ENCODE data around the gene SLC25A13. TPM values are rescaled to one million over a fixed set of nuclear protein-coding genes. Genes with fewer than 3 reads are reported as not detected.

Gene SLC25A13
- total and polyA plus RNA-seq, 9 of the 15 experiments (the other 6 are each of a cell fraction or from before 2014, with no cell fraction given): 21.4 to 80.2 (median 58.7) TPM

DNA sequence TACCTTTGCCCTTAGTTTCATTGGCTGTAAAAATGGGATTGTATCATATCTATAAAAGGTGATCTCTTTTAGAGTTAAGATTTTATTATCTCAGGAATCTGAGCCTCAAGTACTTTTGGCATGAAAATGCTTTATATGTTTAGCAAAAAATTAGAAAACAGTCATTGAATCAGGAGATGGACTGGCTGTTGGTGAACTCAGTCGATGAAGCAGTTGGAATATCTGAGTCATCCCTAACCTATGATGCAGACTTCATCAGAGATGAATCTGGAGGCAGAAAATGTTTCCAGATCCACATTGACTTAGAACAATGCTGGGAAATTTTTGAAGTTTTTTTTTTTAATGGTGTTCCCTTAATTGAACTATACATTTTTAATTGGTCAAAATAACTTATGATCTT lies 228.5 kb downstream of the SLC25A13 start:
- FAIRE-seq: no peak
- CTCF ChIA-PET (ENCODE audit: low intra/inter-chr PET ratio): no interaction called here

More for the DNA sequence above, 228.5 kb downstream of the SLC25A13 start:
- intact Hi-C loops (cut with micrococcal nuclease) (no loop called here), in situ Hi-C loops (cut with MboI) (no loop called here)
- Histone ChIP-seq H3K79me2 (ENCODE audit: control insufficient read depth, insufficient read depth, low read length) (no peaks in the 10 kb centered on the region), H3K4me3 (no peak overlapping the region), H2AFZ (ENCODE audit: low read depth, low read length) (no peak overlapping the region), H3K9ac (ENCODE audit: insufficient read depth in 1 of 2, low read depth in 2 of 2, low read length in 2 of 2) (no peak overlapping the region), H3K27me3 (ENCODE audit: control insufficient read depth in 2 of 2, insufficient read depth in 2 of 2, low read length in 2 of 2) (no peaks in the 10 kb centered on the region; a peak in 1 of 5 replicates), H3K36me3 (ENCODE audit: control insufficient read depth, insufficient read depth, low read length) (no peaks in the 10 kb centered on the region), H3K4me2 (ENCODE audit: insufficient read depth, low read length) (no peak overlapping the region), H3K9me3 (replicated peaks; ENCODE audit: control insufficient read depth, insufficient read depth, low read depth, low read length) (no peaks in the 10 kb centered on the region), H4K20me1 (replicated peaks; ENCODE audit: control insufficient read depth, insufficient read depth, low read length) (no peaks in the 10 kb centered on the region), H3K27ac (ENCODE audit: extremely low read depth, low read depth, low read length) (no peak overlapping the region), H3K9me1 (ENCODE audit: control insufficient read depth, insufficient read depth, low read length) (no peaks in the 10 kb centered on the region), H3K4me1 (replicated peaks in 1 of 2; ENCODE audit: control insufficient read depth in 2 of 2, insufficient read depth in 2 of 2, low read length in 2 of 2) (no peaks in the 10 kb centered on the region)
- 0% methylated on average over 1 of the region's 1 CpG for whole genome bisulfite sequencing (ENCODE audit: insufficient coverage, low coverage, missing lambda C conversion rate)
- no peak for TF ChIP-seq DDX20 (tag; IDR thresholded peaks at IDR 0.05; ENCODE audit: low read depth)
- TF ChIP-seq CREM (IDR thresholded peaks at IDR 0.05; ENCODE audit: low read depth): no peak
- TF ChIP-seq, protein P1, sequence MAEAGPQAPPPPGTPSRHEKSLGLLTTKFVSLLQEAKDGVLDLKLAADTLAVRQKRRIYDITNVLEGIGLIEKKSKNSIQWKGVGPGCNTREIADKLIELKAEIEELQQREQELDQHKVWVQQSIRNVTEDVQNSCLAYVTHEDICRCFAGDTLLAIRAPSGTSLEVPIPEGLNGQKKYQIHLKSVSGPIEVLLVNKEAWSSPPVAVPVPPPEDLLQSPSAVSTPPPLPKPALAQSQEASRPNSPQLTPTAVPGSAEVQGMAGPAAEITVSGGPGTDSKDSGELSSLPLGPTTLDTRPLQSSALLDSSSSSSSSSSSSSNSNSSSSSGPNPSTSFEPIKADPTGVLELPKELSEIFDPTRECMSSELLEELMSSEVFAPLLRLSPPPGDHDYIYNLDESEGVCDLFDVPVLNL (CRISPR knock-in tag; IDR thresholded peaks at IDR 0.05; ENCODE audit: low read depth): no peak
- TF ChIP-seq, protein P2, sequence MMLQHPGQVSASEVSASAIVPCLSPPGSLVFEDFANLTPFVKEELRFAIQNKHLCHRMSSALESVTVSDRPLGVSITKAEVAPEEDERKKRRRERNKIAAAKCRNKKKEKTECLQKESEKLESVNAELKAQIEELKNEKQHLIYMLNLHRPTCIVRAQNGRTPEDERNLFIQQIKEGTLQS (IDR thresholded peaks at IDR 0.05): 0 out of 2 replicates have a peak, but pooled peaks have one; percentile 6
- TF ChIP-seq, protein P2 (CRISPR knock-in tag; conservative IDR thresholded peaks at IDR 0.05): no peak
- TF ChIP-seq ELF1 (tag; IDR thresholded peaks at IDR 0.05): no peak
- ATAC-seq: no peak
- BruUV-seq (replicated peaks): no TSS peak
- POLR2A ChIA-PET: no interaction called here
- no peak for DNase-seq (ENCODE audit: extremely low read depth in 1 of 4, low spot score in 3 of 4)

All from K562 (cell line).